GM12878 (cell line): Measurements from ENCODE around the gene GPR107. TPM values are rescaled to one million over a fixed set of nuclear protein-coding genes. Genes with fewer than 3 reads are reported as not detected.

Experiments used
- CHD1 ChIP-seq: IDR thresholded peaks from 2 replicates; pipeline ENCODE4 v1.6.1; 2012; ENCODE audit warnings: low read depth, low read length, improper control_type of control experiment
- FOXK2 ChIP-seq: fragments of 450-650 bp; IDR thresholded peaks from 2 replicates; pipeline ENCODE4 v1.6.1; 2017; ENCODE audit warnings: mild to moderate bottlenecking, moderate library complexity
- FOXM1 ChIP-seq: IDR thresholded peaks from 2 replicates; pipeline ENCODE4 v1.6.1; 2012; ENCODE audit warnings: low read depth, mild to moderate bottlenecking, inconsistent platforms, low read length, moderate library complexity
- MYB ChIP-seq: fragments of 150-350 bp; IDR thresholded peaks from 2 replicates; pipeline ENCODE4 v1.6.1; 2014; ENCODE audit warnings: mild to moderate bottlenecking, low read depth, low read length, borderline replicate concordance
- NBN ChIP-seq: fragments of 450-650 bp; IDR thresholded peaks from 2 replicates; pipeline ENCODE4 v1.6.1; 2016
- NFYB ChIP-seq: IDR thresholded peaks from 2 replicates; pipeline ENCODE4 v1.6.1; 2011; ENCODE audit warnings: low read depth, mild to moderate bottlenecking, low read length, improper control_type of control experiment, moderate library complexity; ENCODE audit not compliant: insufficient read depth
- NR2C2 ChIP-seq: IDR thresholded peaks from 2 replicates; pipeline ENCODE4 v1.6.1; 2011; ENCODE audit warnings: borderline replicate concordance, low read depth; ENCODE audit not compliant: control insufficient read depth, insufficient read length
- PAX8 ChIP-seq: fragments of 450-650 bp; IDR thresholded peaks from 2 replicates; pipeline ENCODE4 v1.6.1; 2017; ENCODE audit warnings: mild to moderate bottlenecking, moderate library complexity
- SRF ChIP-seq, 2 experiments: IDR thresholded peaks; 2 replicates each; pipeline ENCODE4 v1.6.1; 2011; ENCODE audit warnings: low read depth in 2 of 2, low read length in 2 of 2, mild to moderate bottlenecking in 1 of 2, moderate library complexity in 1 of 2
- STAT1 ChIP-seq: fragments of 450-650 bp; conservative IDR thresholded peaks from 2 replicates; pipeline ENCODE4 v1.6.1; 2014; ENCODE audit warnings: antibody characterized with exemption, mild to moderate bottlenecking
- WRNIP1 ChIP-seq: IDR thresholded peaks from 2 replicates; pipeline ENCODE4 v1.6.1; 2011; ENCODE audit warnings: low read depth, low read length, improper control_type of control experiment, borderline replicate concordance
- YY1 ChIP-seq: IDR thresholded peaks from 2 replicates; pipeline ENCODE4 v1.6.1; 2011; ENCODE audit warnings: low read depth, mild to moderate bottlenecking, low read length
- ZBTB4 ChIP-seq: fragments of 450-650 bp; formaldehyde crosslinking; IDR thresholded peaks from 2 replicates; pipeline ENCODE4 v1.4.0; 2022; ENCODE audit warnings: mild to moderate bottlenecking, moderate library complexity
- polyA plus RNA-seq, 11 experiments: library from polyadenylated mRNA; depleted of rRNA in 4 of 11; unstranded in 6 of 11; stranded (reverse) in 5 of 11; fragments of >200 nt; fragmentation: Nextera tagmentation in 4 of 11; fragmentation: Illumina TruSeq in 1 of 11; extraction: Ambion mirVana in 4 of 11; extraction: Trizol in 1 of 11; gene quantifications; 1 replicate in 1 of 11; 2 replicates in 10 of 11; pipeline versions ENCODE4 v1.2.1 to v1.2.3, GENCODE V29; 2011 to 2016; ENCODE audit warnings: inconsistent platforms in 2 of 11, missing spikeins in 2 of 11, low read depth in 1 of 11
- total RNA-seq, 4 experiments: library from RNA; depleted of rRNA in 3 of 4; stranded (reverse); fragments of >200 nt in 3 of 4; fragmentation: Illumina TruSeq in 1 of 4; extraction: Trizol in 1 of 4; gene quantifications; 2 replicates each; pipeline versions ENCODE4 v1.2.1 to v1.2.3, GENCODE V29; 2013 to 2021
- TF ChIP-seq, protein P1 (sequence below): IDR thresholded peaks from 2 replicates; pipeline ENCODE4 v1.6.1; 2012; ENCODE audit warnings: improper control_type of control experiment, low read depth, low read length; ENCODE audit not compliant: insufficient replicate concordance

GPR107 gene
- total and polyA plus RNA-seq, 10 of the 15 experiments (the other 5 are each of a cell fraction or from before 2014, with no cell fraction given): 2.7 to 21.4 (median 10.6) TPM

- TF ChIP-seq, protein P1, sequence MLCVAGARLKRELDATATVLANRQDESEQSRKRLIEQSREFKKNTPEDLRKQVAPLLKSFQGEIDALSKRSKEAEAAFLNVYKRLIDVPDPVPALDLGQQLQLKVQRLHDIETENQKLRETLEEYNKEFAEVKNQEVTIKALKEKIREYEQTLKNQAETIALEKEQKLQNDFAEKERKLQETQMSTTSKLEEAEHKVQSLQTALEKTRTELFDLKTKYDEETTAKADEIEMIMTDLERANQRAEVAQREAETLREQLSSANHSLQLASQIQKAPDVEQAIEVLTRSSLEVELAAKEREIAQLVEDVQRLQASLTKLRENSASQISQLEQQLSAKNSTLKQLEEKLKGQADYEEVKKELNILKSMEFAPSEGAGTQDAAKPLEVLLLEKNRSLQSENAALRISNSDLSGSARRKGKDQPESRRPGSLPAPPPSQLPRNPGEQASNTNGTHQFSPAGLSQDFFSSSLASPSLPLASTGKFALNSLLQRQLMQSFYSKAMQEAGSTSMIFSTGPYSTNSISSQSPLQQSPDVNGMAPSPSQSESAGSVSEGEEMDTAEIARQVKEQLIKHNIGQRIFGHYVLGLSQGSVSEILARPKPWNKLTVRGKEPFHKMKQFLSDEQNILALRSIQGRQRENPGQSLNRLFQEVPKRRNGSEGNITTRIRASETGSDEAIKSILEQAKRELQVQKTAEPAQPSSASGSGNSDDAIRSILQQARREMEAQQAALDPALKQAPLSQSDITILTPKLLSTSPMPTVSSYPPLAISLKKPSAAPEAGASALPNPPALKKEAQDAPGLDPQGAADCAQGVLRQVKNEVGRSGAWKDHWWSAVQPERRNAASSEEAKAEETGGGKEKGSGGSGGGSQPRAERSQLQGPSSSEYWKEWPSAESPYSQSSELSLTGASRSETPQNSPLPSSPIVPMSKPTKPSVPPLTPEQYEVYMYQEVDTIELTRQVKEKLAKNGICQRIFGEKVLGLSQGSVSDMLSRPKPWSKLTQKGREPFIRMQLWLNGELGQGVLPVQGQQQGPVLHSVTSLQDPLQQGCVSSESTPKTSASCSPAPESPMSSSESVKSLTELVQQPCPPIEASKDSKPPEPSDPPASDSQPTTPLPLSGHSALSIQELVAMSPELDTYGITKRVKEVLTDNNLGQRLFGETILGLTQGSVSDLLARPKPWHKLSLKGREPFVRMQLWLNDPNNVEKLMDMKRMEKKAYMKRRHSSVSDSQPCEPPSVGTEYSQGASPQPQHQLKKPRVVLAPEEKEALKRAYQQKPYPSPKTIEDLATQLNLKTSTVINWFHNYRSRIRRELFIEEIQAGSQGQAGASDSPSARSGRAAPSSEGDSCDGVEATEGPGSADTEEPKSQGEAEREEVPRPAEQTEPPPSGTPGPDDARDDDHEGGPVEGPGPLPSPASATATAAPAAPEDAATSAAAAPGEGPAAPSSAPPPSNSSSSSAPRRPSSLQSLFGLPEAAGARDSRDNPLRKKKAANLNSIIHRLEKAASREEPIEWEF: no peak
- TF ChIP-seq STAT1 (no peak), CHD1 (peak; percentile 78; the same call in 1 of the 2 replicates), NBN (peak; percentile 83; the same call in 1 of the 2 replicates), FOXM1 (peak; percentile 74), MYB (no peak), SRF (IDR thresholded peaks at IDR 0.05; ENCODE audit: low read depth in 2 of 2, low read length in 2 of 2) (no peak), FOXK2 (no peak), NR2C2 (no peak), ZBTB4 (CRISPR knock-in tag) (no peak), PAX8 (no peak), YY1 (no peak), NFYB (no peak), WRNIP1 (no peak)
Observed at GRCh38 chr9:130039528-130040147, 14.1 kb upstream of the GPR107 start (continued).
